ENCODE results near the gene HTR1B.

Gene HTR1B

GRCh38 chr6:77463308-77463860 lies at the start of gene HTR1B:
HTR1B (minus strand) TSS chr6:77463491; CDS start chr6:77463403, 88 bp downstream.
- peak in 13 of 56 donors; percentile 18 to 64 (median 39) for DNase-seq

GRCh38 chr6:77512554-77512953 lies 49.3 kb upstream of the HTR1B start:
- no peak for DNase-seq

GRCh38 chr6:77511860-77512259 lies 48.6 kb upstream of the HTR1B start:
- DNase-seq: no peak

- DNase-seq: no peak
Measured at GRCh38 chr6:77502981-77503380, 39.7 kb upstream of the HTR1B start.

- no peak for DNase-seq
Measured at GRCh38 chr6:77492530-77492929, 29.2 kb upstream of the HTR1B start.

GRCh38 chr6:77487808-77488425 lies 24.6 kb upstream of the HTR1B start:
- no peak for DNase-seq

- DNase-seq: no peak
Measured at GRCh38 chr6:77482981-77483380, 19.7 kb upstream of the HTR1B start.

GRCh38 chr6:77474973-77475372 lies 11.7 kb upstream of the HTR1B start:
- no peak for DNase-seq

- DNase-seq: no peak
Measured at GRCh38 chr6:77474286-77474956, 11.1 kb upstream of the HTR1B start.

GRCh38 chr6:77470983-77471382 lies 7.7 kb upstream of the HTR1B start:
- DNase-seq: no peak

- no peak for DNase-seq
Measured at GRCh38 chr6:77468939-77469338, 5.6 kb upstream of the HTR1B start.

GRCh38 chr6:77466451-77467437 lies 3.5 kb upstream of the HTR1B start:
- peak in 8 of 56 donors; percentile 2 to 60 (median 24) for DNase-seq

- peak in 15 of 56 donors; percentile 11 to 57 (median 25) for DNase-seq
Measured at GRCh38 chr6:77466055-77466450, 2.8 kb upstream of the HTR1B start.

- DNase-seq: peak in 1 of 56 donors; percentile 59
Measured at GRCh38 chr6:77464495-77464867, 1.2 kb upstream of the HTR1B start.

- peak in 17 of 56 donors; percentile 7 to 63 (median 30) for DNase-seq
Measured at GRCh38 chr6:77463861-77464494, 687 bp upstream of the HTR1B start.

GRCh38 chr6:77462359-77463307 lies 658 bp downstream of the HTR1B start:
- peak in 21 of 56 donors; percentile 25 to 73 (median 41) for DNase-seq

GRCh38 chr6:77461796-77462195 lies 1.5 kb downstream of the HTR1B start:
- peak in 1 of 56 donors; percentile 7 for DNase-seq

- no peak for DNase-seq
Measured at GRCh38 chr6:77458421-77458820, 4.9 kb downstream of the HTR1B start.

GRCh38 chr6:77457720-77458349 lies 5.5 kb downstream of the HTR1B start:
- peak in 21 of 56 donors; percentile 10 to 81 (median 29) for DNase-seq

All from nucleus accumbens (tissue), 56 donors.